Fibroblast of the aortic adventitia (primary cell): Measurements from ENCODE around the gene HMCES. TPM values are rescaled to one million over a fixed set of nuclear protein-coding genes. Genes with fewer than 3 reads are reported as not detected.

Experiments used
- DNase-seq: peaks from one replicate; pipeline ENCODE4 v3.0.0-alpha.2; 2010; ENCODE audit warnings: low read depth
- H3K4me3 ChIP-seq: 2 replicates; pipeline ENCODE4 v1.5.1; 2011; ENCODE audit warnings: low read depth, mild to moderate bottlenecking, control low read depth, low read length, moderate library complexity
- total RNA-seq: library from RNA; depleted of rRNA; stranded (reverse); fragments of >200 nt; gene quantifications from 2 replicates; pipeline ENCODE4 v1.2.3, GENCODE V29; 2012; ENCODE audit warnings: low replicate concordance
- TF ChIP-seq, protein P1 (sequence below): IDR thresholded peaks from 2 replicates; pipeline ENCODE4 v1.5.1; 2011; ENCODE audit warnings: mild to moderate bottlenecking, low read length, control low read depth, inconsistent platforms; ENCODE audit not compliant: insufficient read depth

HMCES gene
- total RNA-seq, 1 donor, result 11.1 TPM

DNA sequence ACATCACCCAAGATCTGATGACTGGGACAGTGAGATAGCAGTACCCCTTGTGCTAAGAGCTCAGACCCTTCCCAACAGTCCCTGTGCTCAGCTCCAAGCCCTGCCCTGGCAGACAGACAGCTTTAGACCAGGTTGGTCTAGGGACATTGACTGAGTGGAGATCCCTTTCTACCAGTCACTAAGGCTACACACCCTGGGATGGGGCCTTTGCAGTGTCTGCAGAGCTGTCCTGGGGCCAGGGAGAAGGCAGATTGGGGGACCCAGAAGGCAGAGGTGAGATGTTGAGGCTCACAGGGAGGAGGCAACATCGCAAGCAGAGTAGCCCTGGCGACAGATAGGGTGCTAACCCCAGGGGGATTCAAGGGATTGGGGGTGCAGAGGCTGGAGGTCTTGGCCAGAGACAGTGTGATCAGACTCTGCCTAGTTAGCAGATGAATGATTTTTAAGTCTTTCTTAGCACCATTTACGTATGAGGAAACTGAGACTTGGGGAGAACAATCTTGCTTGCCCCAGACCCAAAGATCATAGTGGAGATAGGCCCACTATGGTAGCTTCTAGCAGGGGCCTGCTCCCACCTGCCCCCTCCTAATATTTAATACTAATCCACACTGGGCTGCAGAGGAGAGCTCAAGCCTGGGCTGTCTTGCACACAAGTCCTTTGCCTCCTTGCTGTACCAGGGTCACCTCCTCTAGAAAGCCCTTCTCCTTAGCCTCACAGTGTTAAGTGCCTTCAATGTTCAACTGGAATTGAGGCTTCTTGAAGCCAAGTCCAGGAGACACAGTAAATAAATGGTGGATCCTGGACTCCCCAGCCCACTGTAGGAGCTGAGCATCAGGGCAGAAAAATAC, 32.6 kb downstream of the HMCES start:
- DNase-seq, result no peak
- H3K4me3 ChIP-seq, result no peak overlapping the region
- TF ChIP-seq, protein P1, sequence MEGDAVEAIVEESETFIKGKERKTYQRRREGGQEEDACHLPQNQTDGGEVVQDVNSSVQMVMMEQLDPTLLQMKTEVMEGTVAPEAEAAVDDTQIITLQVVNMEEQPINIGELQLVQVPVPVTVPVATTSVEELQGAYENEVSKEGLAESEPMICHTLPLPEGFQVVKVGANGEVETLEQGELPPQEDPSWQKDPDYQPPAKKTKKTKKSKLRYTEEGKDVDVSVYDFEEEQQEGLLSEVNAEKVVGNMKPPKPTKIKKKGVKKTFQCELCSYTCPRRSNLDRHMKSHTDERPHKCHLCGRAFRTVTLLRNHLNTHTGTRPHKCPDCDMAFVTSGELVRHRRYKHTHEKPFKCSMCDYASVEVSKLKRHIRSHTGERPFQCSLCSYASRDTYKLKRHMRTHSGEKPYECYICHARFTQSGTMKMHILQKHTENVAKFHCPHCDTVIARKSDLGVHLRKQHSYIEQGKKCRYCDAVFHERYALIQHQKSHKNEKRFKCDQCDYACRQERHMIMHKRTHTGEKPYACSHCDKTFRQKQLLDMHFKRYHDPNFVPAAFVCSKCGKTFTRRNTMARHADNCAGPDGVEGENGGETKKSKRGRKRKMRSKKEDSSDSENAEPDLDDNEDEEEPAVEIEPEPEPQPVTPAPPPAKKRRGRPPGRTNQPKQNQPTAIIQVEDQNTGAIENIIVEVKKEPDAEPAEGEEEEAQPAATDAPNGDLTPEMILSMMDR, result no peak

DNA sequence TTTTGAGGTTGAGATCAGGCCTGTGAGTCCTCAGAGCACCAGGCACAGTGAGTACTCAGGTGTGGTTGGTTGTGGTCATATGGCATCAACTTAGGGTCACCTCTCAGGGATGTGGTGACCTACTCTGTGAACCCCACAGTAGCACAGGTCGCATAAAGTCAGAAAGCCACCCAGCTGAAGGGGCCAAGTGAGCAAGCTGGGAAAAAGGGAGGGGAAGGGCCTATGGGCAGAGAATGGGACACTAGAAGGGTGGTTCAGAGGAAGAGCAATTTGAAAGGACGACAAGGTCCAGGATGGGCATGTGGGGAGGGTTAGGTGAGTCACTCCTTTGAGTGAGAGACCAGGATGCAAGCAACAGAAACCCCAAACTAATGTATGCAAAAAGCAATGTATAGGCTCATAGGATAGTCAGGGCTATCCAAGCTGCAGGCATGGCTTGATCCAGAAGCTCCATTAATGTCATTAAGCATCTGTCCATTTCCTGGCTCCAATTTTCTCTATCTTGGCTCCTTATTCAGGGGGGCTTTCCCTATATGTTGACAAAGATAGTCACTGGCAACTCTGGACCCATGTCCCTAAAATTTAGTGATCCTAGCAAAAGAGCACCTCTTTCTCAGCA, 33.5 kb downstream of the HMCES start:
- TF ChIP-seq, protein P1, result no peak
- DNase-seq, result peak; percentile 7
- H3K4me3 ChIP-seq, result no peak overlapping the region

DNA sequence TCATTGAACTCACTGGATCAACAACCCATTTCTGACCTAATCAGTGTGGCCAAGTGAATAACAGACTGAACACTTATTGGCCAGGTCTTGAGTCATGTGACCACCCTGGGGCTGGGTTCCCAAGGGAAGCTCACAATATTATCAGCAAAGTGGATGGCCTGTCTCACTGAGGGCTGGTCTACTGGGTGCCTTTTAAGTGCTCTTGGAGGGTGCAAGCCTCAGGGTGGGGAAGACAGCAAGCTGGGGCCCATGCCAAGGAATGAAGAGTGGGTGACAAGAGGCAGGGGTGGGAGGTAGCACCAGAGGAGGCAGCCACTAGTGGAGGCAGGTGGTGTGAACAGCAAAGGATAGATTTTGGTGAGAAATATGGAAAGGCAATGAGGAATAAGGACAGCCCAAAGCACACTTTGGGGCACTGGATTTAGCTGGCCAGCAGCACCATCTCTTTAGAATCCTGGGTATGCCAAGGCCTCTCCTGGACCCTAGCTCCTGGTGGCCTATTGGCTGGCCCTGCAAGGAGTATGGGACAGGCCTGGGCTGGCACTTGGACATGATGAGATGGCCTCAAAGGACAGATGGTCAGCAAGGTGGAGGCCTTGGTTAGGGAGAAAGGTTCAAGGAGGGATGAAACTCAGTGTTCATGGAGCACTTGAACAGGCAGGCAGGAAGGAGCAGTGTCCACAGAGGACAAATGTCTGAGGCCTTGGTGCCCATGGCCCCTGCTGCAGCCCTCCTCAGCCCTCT, 34.2 kb downstream of the HMCES start:
- no peak overlapping the region for H3K4me3 ChIP-seq
- TF ChIP-seq, protein P1, result no peak
- DNase-seq, result peak; percentile 22

DNA sequence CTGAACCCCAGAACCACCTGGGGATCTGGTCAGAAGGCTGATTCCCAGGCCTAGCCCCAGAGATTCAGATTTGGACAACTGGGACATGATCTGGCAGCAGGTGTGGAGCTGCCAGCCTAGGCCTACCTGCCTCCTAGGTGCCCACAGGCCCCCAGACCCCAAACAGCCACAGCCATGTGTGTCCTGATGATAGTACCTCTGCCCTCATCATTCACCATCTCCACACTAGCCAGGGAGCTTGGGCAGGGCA, 34.7 kb downstream of the HMCES start:
- H3K4me3 ChIP-seq, result no peak overlapping the region
- TF ChIP-seq, protein P1, result no peak
- no peak for DNase-seq

DNA sequence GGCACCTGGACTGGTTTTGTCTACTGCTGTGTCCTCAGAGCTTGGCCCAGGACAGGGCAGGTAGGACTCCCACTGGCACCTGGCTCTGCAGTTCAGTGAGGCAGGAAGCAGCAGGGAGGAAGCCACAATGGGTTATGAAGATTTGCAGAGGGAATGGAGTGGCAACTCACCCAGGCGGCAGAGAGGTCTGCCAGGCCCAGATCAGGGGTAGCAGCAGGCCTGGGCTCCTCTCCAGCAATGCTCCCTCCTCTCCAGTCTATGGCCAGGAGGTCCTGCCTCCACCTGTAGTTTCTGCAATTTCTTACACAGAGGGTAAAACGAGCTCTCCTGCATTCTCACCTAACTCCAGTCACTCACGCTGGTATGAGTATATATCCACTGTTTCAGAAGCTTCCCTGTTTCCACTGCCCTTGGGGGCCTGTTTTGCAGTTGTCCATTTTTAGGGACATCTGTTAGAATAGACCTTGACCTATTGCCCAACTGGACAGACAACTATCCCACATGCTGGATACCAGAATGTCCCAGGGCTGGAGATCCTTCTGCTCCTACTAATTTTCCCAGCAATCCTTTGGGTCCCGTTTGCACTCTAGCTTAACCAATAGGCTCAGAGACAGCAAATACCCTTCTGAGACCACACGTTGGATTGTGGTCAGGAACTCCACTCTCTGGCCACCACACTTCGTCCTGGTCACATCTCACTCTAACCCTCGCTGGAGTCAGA, 35.2 kb downstream of the HMCES start:
- TF ChIP-seq, protein P1, result no peak
- peak overlapping the region; percentile 90 for H3K4me3 ChIP-seq
- DNase-seq, result peak; percentile 22

DNA sequence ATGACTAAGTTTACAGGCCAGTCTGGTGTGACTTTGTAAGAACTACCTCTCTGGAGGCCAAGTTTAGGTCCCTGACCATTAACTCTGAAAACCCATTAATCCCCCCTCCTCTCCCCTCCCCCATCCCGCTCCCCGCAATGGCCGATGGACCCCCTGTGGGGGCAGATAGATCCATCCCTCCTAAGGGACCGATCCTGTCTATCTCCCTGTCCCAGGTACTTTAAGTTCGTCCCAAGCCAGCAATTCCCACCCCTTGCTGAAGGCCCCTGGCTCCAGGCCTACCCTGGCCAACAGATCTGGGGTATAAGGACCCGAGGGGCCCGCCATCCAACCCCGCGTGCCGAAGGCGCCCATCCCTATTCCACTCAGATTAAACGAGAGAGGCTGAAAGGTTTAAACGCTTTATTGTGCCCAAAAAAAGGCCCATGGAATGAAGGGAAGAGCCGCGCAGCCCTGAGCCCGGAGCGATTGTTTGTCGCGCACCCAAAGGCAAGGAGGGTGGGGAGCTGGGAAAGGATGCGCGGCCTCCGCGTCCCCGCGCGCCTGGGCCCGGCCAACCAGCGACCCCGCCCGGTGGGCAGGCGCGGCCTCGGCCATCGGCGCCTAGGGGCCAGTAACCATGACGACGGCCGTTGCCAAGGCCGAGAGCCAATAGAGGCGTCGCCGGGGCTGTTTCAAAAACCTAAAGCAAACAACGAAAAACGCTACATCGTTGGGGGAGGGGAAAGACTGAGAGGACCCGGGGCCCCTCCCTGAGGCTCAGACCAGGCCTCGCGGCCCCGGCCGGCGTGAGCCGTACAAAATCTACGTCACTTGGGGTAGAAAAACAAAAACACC, 35.9 kb downstream of the HMCES start:
- peak; percentile 86 for DNase-seq
- TF ChIP-seq, protein P1, result no peak
- peak overlapping the region; percentile 90 for H3K4me3 ChIP-seq
